Astrocyte (in vitro differentiated cells and primary cell): ENCODE results near the gene MVD.

Experiments
- CTCF ChIP-seq: IDR thresholded peaks from 2 replicates; pipeline ENCODE4 v1.5.1; 2011; ENCODE audit warnings: low read depth, mild to moderate bottlenecking, inconsistent platforms, low read length, moderate library complexity; ENCODE audit not compliant: insufficient read depth
- EZH2 ChIP-seq: IDR thresholded peaks from 2 replicates; pipeline ENCODE4 v1.6.1; 2012; ENCODE audit warnings: mild to moderate bottlenecking, low read length, inconsistent platforms; ENCODE audit not compliant: insufficient read depth

GRCh38 chr16:88657371-88657770, 5.5 kb downstream of the MVD start:
- TF ChIP-seq CTCF (no peak), EZH2 (no peak)
